Measurements from ENCODE around the gene PKP1. TPM values are rescaled to one million over a fixed set of nuclear protein-coding genes. Genes with fewer than 3 reads are reported as not detected.

Gene PKP1
- total and polyA plus RNA-seq, 2 experiments from 2014 or later = 0.19 to 0.83 TPM

- Histone ChIP-seq H3K27ac (ENCODE audit: low read depth) (peak within 1 kb of the TSS; percentile 98), H4K20me1 (replicated peaks; ENCODE audit: insufficient read depth) (no peaks in the 10 kb centered on the region), H3K9me2 (ENCODE audit: insufficient read depth) (0 out of 2 replicates have a peak, but pooled peaks cover 7% of the 10 kb centered on the region), H2AFZ (no peak within 1 kb of the TSS), H3K4me2 (peak within 1 kb of the TSS; percentile 62), H3K4me3 (peak within 1 kb of the TSS; percentile 20), H3K4me1 (ENCODE audit: insufficient read depth) (peaks cover 37% of the 10 kb centered on the region), H3K27me3 (ENCODE audit: insufficient read depth) (no peaks in the 10 kb centered on the region), H3F3A (replicated peaks; ENCODE audit: low read depth) (peaks cover 15% of the 10 kb centered on the region; the same call in 1 of the 2 replicates), H3K79me2 (replicated peaks; ENCODE audit: insufficient read depth) (no peaks in the 10 kb centered on the region), H3K36me3 (ENCODE audit: insufficient read depth) (no peaks in the 10 kb centered on the region)
- ATAC-seq (peak; percentile 2), DNase-seq (ENCODE audit: low spot score) (no peak)
- Mint-ChIP-seq H3K27me3 (ENCODE audit: insufficient read depth, low read depth, poor library complexity) (peaks cover 16% of the 10 kb centered on the region), H3K9me3 (no peaks in the 10 kb centered on the region), H3K36me3 (ENCODE audit: low read depth) (peaks cover 3% of the 10 kb centered on the region; the same call in 1 of the 3 replicates), H3K4me1 (peaks cover 57% of the 10 kb centered on the region), H3K4me3 (peak within 1 kb of the TSS; percentile 64), H3K27ac (peak within 1 kb of the TSS; percentile 98)
- no peak for TF ChIP-seq ZNF114 (CRISPR knock-in tag; IDR thresholded peaks at IDR 0.05)
- TF ChIP-seq EZH2 (IDR thresholded peaks at IDR 0.05; ENCODE audit: low read depth, unreplicated experiment) = no peak
- TF ChIP-seq, protein P1, sequence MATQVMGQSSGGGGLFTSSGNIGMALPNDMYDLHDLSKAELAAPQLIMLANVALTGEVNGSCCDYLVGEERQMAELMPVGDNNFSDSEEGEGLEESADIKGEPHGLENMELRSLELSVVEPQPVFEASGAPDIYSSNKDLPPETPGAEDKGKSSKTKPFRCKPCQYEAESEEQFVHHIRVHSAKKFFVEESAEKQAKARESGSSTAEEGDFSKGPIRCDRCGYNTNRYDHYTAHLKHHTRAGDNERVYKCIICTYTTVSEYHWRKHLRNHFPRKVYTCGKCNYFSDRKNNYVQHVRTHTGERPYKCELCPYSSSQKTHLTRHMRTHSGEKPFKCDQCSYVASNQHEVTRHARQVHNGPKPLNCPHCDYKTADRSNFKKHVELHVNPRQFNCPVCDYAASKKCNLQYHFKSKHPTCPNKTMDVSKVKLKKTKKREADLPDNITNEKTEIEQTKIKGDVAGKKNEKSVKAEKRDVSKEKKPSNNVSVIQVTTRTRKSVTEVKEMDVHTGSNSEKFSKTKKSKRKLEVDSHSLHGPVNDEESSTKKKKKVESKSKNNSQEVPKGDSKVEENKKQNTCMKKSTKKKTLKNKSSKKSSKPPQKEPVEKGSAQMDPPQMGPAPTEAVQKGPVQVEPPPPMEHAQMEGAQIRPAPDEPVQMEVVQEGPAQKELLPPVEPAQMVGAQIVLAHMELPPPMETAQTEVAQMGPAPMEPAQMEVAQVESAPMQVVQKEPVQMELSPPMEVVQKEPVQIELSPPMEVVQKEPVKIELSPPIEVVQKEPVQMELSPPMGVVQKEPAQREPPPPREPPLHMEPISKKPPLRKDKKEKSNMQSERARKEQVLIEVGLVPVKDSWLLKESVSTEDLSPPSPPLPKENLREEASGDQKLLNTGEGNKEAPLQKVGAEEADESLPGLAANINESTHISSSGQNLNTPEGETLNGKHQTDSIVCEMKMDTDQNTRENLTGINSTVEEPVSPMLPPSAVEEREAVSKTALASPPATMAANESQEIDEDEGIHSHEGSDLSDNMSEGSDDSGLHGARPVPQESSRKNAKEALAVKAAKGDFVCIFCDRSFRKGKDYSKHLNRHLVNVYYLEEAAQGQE (IDR thresholded peaks at IDR 0.05; ENCODE audit: unreplicated experiment) = no peak
- TF ChIP-seq, protein P2, sequence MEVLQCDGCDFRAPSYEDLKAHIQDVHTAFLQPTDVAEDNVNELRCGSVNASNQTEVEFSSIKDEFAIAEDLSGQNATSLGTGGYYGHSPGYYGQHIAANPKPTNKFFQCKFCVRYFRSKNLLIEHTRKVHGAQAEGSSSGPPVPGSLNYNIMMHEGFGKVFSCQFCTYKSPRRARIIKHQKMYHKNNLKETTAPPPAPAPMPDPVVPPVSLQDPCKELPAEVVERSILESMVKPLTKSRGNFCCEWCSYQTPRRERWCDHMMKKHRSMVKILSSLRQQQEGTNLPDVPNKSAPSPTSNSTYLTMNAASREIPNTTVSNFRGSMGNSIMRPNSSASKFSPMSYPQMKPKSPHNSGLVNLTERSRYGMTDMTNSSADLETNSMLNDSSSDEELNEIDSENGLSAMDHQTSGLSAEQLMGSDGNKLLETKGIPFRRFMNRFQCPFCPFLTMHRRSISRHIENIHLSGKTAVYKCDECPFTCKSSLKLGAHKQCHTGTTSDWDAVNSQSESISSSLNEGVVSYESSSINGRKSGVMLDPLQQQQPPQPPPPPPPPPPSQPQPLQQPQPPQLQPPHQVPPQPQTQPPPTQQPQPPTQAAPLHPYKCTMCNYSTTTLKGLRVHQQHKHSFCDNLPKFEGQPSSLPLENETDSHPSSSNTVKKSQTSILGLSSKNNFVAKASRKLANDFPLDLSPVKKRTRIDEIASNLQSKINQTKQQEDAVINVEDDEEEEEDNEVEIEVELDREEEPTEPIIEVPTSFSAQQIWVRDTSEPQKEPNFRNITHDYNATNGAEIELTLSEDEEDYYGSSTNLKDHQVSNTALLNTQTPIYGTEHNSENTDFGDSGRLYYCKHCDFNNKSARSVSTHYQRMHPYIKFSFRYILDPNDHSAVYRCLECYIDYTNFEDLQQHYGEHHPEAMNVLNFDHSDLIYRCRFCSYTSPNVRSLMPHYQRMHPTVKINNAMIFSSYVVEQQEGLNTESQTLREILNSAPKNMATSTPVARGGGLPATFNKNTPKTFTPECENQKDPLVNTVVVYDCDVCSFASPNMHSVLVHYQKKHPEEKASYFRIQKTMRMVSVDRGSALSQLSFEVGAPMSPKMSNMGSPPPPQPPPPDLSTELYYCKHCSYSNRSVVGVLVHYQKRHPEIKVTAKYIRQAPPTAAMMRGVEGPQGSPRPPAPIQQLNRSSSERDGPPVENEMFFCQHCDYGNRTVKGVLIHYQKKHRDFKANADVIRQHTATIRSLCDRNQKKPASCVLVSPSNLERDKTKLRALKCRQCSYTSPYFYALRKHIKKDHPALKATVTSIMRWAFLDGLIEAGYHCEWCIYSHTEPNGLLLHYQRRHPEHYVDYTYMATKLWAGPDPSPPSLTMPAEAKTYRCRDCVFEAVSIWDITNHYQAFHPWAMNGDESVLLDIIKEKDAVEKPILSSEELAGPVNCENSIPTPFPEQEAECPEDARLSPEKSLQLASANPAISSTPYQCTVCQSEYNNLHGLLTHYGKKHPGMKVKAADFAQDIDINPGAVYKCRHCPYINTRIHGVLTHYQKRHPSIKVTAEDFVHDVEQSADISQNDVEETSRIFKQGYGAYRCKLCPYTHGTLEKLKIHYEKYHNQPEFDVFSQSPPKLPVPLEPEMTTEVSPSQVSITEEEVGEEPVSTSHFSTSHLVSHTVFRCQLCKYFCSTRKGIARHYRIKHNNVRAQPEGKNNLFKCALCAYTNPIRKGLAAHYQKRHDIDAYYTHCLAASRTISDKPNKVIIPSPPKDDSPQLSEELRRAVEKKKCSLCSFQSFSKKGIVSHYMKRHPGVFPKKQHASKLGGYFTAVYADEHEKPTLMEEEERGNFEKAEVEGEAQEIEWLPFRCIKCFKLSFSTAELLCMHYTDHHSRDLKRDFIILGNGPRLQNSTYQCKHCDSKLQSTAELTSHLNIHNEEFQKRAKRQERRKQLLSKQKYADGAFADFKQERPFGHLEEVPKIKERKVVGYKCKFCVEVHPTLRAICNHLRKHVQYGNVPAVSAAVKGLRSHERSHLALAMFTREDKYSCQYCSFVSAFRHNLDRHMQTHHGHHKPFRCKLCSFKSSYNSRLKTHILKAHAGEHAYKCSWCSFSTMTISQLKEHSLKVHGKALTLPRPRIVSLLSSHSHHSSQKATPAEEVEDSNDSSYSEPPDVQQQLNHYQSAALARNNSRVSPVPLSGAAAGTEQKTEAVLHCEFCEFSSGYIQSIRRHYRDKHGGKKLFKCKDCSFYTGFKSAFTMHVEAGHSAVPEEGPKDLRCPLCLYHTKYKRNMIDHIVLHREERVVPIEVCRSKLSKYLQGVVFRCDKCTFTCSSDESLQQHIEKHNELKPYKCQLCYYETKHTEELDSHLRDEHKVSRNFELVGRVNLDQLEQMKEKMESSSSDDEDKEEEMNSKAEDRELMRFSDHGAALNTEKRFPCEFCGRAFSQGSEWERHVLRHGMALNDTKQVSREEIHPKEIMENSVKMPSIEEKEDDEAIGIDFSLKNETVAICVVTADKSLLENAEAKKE (CRISPR knock-in tag; IDR thresholded peaks at IDR 0.05) = no peak
- TF ChIP-seq POLR2AphosphoS5 (IDR thresholded peaks at IDR 0.05; ENCODE audit: low read depth) = no peak
- TF ChIP-seq CREB1 (CRISPR knock-in tag; IDR thresholded peaks at IDR 0.05; ENCODE audit: low read depth) = no peak
- TF ChIP-seq JUNB (IDR thresholded peaks at IDR 0.05; ENCODE audit: unreplicated experiment) = no peak
- TF ChIP-seq, protein P3, sequence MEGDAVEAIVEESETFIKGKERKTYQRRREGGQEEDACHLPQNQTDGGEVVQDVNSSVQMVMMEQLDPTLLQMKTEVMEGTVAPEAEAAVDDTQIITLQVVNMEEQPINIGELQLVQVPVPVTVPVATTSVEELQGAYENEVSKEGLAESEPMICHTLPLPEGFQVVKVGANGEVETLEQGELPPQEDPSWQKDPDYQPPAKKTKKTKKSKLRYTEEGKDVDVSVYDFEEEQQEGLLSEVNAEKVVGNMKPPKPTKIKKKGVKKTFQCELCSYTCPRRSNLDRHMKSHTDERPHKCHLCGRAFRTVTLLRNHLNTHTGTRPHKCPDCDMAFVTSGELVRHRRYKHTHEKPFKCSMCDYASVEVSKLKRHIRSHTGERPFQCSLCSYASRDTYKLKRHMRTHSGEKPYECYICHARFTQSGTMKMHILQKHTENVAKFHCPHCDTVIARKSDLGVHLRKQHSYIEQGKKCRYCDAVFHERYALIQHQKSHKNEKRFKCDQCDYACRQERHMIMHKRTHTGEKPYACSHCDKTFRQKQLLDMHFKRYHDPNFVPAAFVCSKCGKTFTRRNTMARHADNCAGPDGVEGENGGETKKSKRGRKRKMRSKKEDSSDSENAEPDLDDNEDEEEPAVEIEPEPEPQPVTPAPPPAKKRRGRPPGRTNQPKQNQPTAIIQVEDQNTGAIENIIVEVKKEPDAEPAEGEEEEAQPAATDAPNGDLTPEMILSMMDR (conservative IDR thresholded peaks at IDR 0.05; ENCODE audit: low read depth in 2 of 2) = no peak
- TF ChIP-seq NANOG (IDR thresholded peaks at IDR 0.05; ENCODE audit: borderline replicate concordance) = no peak
- no peak for TF ChIP-seq EZH2phosphoT487 (IDR thresholded peaks at IDR 0.05; ENCODE audit: unreplicated experiment)
- no peak for TF ChIP-seq ETS1 (IDR thresholded peaks at IDR 0.05)
- no peak for TF ChIP-seq ZNF331 (CRISPR knock-in tag; IDR thresholded peaks at IDR 0.05; ENCODE audit: low read depth)
- no peak for TF ChIP-seq STAT1 (IDR thresholded peaks at IDR 0.05; ENCODE audit: unreplicated experiment)
Observed at GRCh38 chr1:201377611-201378092, 94.3 kb downstream of the PKP1 start, which contains the start of gene TNNT2. TNNT2 (minus strand) TSS chr1:201377680; CDS start chr1:201373254, 4,426 bp downstream.
